ENCODE measurements around the gene CCDC88A.
"Not testable (repeated sequence)": the region's sequence is repeated elsewhere in the genome, so short reads cannot be mapped to it uniquely, and the experiment has no call there.

CCDC88A gene

DNA sequence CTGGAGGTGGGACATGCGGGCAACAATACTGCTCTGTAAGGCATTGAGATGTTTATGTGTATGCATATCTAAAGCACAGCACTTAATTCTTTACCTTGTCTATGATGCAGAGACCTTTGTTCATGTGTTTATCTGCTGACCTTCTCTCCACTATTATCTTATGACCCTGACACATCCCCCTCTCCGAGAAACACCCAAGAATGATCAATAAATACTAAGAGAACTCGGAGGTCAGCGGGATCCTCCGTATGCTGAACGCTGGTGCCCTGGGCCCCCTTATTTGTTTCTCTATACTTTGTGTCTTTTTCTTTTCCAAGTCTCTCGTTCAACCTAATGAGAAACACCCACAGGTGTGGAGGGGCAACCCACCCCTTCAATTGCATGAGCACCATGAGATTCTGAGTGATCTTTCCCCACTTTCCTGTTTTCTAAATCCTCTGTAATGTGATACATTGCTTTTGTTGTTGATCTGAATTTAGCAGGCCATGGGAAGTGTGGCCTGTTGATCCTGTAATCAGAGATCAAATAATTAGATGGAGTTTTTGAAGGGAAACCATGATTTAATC is 139.7 kb downstream of the CCDC88A start:
- not testable (repeated sequence) for H3K9me3 ChIP-seq (ENCODE audit: control insufficient read depth, insufficient read depth, low read length); H3K36me3 ChIP-seq (ENCODE audit: control insufficient read depth, insufficient read depth, low read length); H3K27me3 ChIP-seq (ENCODE audit: control insufficient read depth, insufficient read depth, low read length)
- peak overlapping the region; percentile 54 for H3K9ac ChIP-seq (ENCODE audit: low read depth, low read length)
- peaks cover 20% of the 10 kb centered on the region for H3K4me1 ChIP-seq (ENCODE audit: control insufficient read depth, insufficient read depth, low read length)
- peak overlapping the region; percentile 19 for H3K4me3 ChIP-seq (ENCODE audit: low read depth, low read length)

DNA sequence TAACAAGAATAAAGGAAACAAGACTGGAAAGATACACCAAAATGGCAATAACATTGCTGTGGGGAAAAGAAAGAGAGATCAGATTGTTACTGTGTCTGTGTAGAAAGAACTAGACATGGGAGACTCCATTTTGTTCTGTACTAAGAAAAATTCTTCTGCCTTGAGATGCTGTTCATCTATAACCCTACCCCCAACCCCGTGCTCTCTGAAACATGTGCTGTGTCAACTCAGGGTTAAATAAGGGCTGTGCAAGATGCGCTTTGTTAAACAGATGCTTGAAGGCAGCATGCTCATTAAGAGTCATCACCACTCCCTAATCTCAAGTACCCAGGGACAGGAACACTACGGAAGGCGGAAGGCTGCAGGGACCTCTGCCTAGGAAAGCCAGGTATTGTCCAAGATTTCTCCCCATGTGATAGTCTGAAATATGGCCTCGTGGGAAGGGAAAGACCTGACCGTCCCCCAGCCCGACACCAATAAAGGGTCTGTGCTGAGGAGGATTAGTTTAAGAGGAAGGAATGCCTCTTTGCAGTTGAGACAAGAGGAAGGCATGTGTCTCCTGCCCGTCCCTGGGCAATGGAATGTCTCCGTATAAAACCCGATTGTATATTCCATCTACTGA is 140.3 kb downstream of the CCDC88A start:
- not testable (repeated sequence) for H3K9me3 ChIP-seq (ENCODE audit: control insufficient read depth, insufficient read depth, low read length); H3K27me3 ChIP-seq (ENCODE audit: control insufficient read depth, insufficient read depth, low read length); H3K36me3 ChIP-seq (ENCODE audit: control insufficient read depth, insufficient read depth, low read length)
- peaks cover 20% of the 10 kb centered on the region for H3K4me1 ChIP-seq (ENCODE audit: control insufficient read depth, insufficient read depth, low read length)
- peak overlapping the region; percentile 32 for H3K4me3 ChIP-seq (ENCODE audit: low read depth, low read length)
- H3K9ac ChIP-seq (ENCODE audit: low read depth, low read length): peak overlapping the region; percentile 54

DNA sequence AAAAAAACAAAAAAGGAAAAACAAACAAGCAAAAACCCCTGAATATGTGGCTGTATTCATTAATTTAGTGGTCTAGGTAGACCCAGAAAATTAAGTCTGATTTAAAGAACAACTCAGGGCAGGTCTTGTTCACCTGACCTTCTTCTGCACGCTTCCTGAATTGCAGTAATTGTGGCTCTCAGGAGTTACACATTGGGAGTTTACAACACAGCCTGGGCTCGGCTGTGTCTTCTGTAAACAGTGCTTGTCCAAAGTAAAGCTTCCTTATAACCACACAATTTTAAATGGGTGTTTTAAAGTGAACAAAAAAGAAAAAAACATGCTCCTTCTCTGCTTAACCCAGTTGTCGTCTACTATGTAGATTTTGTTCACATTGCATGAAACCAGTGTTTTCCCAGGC is 142.3 kb downstream of the CCDC88A start:
- H3K36me3 ChIP-seq (ENCODE audit: control insufficient read depth, insufficient read depth, low read length): peaks cover 1% of the 10 kb centered on the region
- no peaks in the 10 kb centered on the region for H3K9me3 ChIP-seq (ENCODE audit: control insufficient read depth, insufficient read depth, low read length)
- no peak overlapping the region for H3K9ac ChIP-seq (ENCODE audit: low read depth, low read length)
- H3K27me3 ChIP-seq (ENCODE audit: control insufficient read depth, insufficient read depth, low read length): no peaks in the 10 kb centered on the region
- H3K4me3 ChIP-seq (ENCODE audit: low read depth, low read length): no peak overlapping the region
- H3K4me1 ChIP-seq (ENCODE audit: control insufficient read depth, insufficient read depth, low read length): peaks cover 14% of the 10 kb centered on the region

DNA sequence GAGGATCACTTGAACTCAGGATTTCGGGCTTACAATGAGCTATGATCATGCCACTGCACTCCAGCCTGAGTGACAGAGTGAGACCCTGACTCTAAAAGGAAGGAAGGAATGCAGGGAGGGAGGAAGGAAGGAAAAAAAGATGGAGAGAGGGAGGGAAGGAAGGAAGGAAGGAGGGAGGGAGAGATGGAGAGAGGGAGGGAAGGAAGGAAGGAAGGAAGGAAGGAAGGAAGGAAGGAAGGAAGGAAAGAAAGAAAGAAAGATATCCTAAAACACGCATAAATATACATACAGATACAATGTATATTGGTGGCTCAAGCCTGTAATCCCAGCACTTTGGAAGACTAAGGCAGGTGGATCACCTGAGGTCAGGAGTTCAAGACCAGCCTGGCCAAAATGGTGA is 145.3 kb downstream of the CCDC88A start:
- not testable (repeated sequence) for H3K4me3 ChIP-seq (ENCODE audit: low read depth, low read length); H3K27me3 ChIP-seq (ENCODE audit: control insufficient read depth, insufficient read depth, low read length); H3K36me3 ChIP-seq (ENCODE audit: control insufficient read depth, insufficient read depth, low read length); H3K9ac ChIP-seq (ENCODE audit: low read depth, low read length); H3K4me1 ChIP-seq (ENCODE audit: control insufficient read depth, insufficient read depth, low read length); H3K9me3 ChIP-seq (ENCODE audit: control insufficient read depth, insufficient read depth, low read length)

DNA sequence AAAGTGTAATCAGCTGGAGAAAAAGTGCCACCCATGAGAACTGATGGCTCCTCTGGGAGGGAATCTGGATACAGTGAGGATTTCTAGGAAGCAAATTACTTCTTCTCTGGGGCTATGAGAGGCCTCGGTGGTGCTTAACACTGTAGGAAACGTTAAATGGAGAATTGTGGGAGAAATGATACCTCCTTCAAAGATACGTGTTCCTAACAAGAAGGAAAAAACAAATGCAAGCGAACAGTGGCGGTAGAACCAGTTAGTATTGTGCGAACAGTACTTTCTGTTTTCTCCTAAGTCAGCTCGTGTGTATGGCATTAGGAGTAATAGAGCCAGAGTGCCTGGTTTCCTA is 150.0 kb downstream of the CCDC88A start:
- Histone ChIP-seq H3K4me3 (ENCODE audit: low read depth, low read length) (peak overlapping the region; percentile 88), H3K4me1 (ENCODE audit: control insufficient read depth, insufficient read depth, low read length) (no peaks in the 10 kb centered on the region), H3K36me3 (ENCODE audit: control insufficient read depth, insufficient read depth, low read length) (no peaks in the 10 kb centered on the region), H3K27me3 (ENCODE audit: control insufficient read depth, insufficient read depth, low read length) (no peaks in the 10 kb centered on the region), H3K9me3 (ENCODE audit: control insufficient read depth, insufficient read depth, low read length) (no peaks in the 10 kb centered on the region), H3K9ac (ENCODE audit: low read depth, low read length) (peak overlapping the region; percentile 57)

DNA sequence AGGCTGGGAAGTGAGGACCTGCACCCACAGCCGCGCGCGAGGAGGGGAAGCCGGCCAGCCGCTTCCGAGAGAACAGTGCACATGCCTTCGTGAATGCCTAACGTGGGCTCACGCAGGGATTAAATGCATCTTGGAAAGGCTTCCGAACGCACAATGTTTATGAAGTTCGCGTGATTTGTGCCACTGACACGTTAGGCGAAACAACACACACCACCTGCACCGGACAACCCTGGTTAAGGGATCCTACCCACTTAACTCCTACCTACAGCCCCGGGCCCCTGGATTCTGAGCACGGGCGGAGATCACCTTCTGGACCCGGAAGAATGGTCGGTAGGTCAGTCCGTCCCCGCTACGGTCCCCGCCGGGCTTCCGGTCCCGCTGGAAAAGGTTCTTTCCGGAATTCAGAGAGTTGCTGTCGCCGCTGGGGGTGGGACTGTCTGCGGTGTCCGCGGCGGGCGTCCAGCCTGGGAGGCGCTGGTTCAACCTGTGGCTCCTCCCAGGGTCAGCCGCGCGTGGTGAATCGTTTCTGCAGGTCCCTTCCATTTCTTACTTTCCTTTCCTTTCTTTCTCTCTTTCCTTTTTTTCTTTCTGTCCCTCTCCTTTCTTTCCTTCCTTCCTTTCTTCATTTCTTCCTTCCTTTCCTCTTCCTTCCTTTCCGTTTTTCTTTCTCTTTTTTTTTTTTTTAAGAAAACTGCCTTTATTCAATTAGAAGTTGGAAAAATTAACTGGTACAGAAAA is 150.6 kb downstream of the CCDC88A start, which contains the start of gene MTIF2:
Gene MTIF2, minus strand, starts transcription at position 325 of the 738 bp plus-strand sequence. CDS start 5,373 bp downstream, outside the sequence.
- no peaks in the 10 kb centered on the region for H3K27me3 ChIP-seq (ENCODE audit: control insufficient read depth, insufficient read depth, low read length)
- no peaks in the 10 kb centered on the region for H3K9me3 ChIP-seq (ENCODE audit: control insufficient read depth, insufficient read depth, low read length)
- H3K4me1 ChIP-seq (ENCODE audit: control insufficient read depth, insufficient read depth, low read length): no peaks in the 10 kb centered on the region
- H3K4me3 ChIP-seq (ENCODE audit: low read depth, low read length): peak within 1 kb of the TSS; percentile 88
- H3K9ac ChIP-seq (ENCODE audit: low read depth, low read length): peak within 1 kb of the TSS; percentile 82
- no peaks in the 10 kb centered on the region for H3K36me3 ChIP-seq (ENCODE audit: control insufficient read depth, insufficient read depth, low read length)

DNA sequence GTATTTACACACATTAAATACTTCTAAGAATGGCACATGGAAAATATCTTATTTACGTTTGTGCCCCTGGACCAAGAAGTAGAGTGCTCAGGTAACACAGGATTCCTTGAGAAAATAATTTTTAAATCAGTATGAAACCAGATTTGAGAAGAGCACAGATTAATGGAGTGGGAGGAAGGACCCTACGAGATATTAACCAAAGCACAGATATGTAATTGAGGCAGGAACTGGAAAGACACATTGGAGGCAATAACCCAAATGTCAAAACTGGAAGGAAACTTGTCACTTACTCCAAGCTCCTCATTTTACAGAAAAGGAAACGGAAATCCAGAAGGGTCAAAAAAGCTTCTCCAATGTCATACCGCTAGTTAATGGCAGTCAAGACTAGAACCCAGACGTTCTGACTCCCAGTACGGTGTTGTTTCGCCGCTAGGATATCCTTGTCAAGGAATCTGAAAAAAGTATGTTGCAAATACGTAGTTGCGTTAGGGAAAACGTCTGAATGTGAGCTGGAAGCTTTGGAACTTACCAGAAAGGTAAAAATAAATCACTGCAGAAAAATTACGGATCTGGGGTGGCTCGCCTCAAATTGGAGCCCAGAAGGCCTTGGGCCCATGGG is 151.3 kb downstream of the CCDC88A start:
- no peaks in the 10 kb centered on the region for H3K4me1 ChIP-seq (ENCODE audit: control insufficient read depth, insufficient read depth, low read length)
- H3K4me3 ChIP-seq (ENCODE audit: low read depth, low read length): peak overlapping the region; percentile 88
- peaks cover 3% of the 10 kb centered on the region for H3K36me3 ChIP-seq (ENCODE audit: control insufficient read depth, insufficient read depth, low read length)
- peak overlapping the region; percentile 82 for H3K9ac ChIP-seq (ENCODE audit: low read depth, low read length)
- no peaks in the 10 kb centered on the region for H3K27me3 ChIP-seq (ENCODE audit: control insufficient read depth, insufficient read depth, low read length)
- H3K9me3 ChIP-seq (ENCODE audit: control insufficient read depth, insufficient read depth, low read length): no peaks in the 10 kb centered on the region

DNA sequence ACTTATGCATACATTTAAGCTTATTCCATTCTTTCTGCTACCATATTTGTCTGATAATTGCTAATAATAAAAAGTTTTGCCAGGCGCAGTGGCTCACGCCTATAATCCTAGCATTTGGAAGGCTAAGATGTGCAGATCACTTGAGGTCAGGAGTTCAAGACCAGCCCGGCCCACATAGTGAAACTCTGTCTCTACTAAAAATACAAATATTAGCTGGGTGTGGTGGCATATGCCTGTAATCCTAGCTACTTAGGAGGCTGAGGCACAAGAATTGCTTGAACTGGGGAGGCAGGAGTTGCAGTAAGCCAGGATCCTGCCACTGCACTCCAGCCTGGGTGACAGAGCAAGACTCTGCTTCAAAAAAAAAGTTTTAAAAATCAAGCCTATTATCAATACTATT is 160.1 kb downstream of the CCDC88A start:
- not testable (repeated sequence) for H3K9ac ChIP-seq (ENCODE audit: low read depth, low read length); H3K4me3 ChIP-seq (ENCODE audit: low read depth, low read length); H3K4me1 ChIP-seq (ENCODE audit: control insufficient read depth, insufficient read depth, low read length); H3K9me3 ChIP-seq (ENCODE audit: control insufficient read depth, insufficient read depth, low read length); H3K27me3 ChIP-seq (ENCODE audit: control insufficient read depth, insufficient read depth, low read length)
- peaks cover 11% of the 10 kb centered on the region for H3K36me3 ChIP-seq (ENCODE audit: control insufficient read depth, insufficient read depth, low read length)

DNA sequence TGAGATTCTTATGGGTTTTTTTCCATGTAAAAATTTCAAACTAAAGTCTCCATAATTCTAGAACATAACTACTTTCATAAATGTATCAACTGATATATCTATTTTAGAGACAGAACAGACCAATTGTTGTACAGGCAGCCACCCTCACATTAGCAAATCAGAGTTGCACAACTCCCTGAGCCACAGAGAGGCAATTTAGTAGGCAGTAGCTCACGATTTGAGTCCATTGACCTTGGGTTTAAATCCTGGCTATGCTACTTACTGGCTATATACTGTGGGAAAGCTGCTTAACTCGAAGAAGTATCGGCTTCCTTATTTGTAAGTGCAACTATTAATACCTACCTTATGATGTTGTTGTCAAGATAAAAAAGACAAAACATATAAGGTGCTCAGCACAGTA is 166.8 kb downstream of the CCDC88A start:
- Histone ChIP-seq H3K27me3 (ENCODE audit: control insufficient read depth, insufficient read depth, low read length) (no peaks in the 10 kb centered on the region), H3K4me3 (ENCODE audit: low read depth, low read length) (no peak overlapping the region), H3K36me3 (ENCODE audit: control insufficient read depth, insufficient read depth, low read length) (peaks cover 2% of the 10 kb centered on the region), H3K4me1 (ENCODE audit: control insufficient read depth, insufficient read depth, low read length) (no peaks in the 10 kb centered on the region), H3K9ac (ENCODE audit: low read depth, low read length) (no peak overlapping the region), H3K9me3 (ENCODE audit: control insufficient read depth, insufficient read depth, low read length) (no peaks in the 10 kb centered on the region)

DNA sequence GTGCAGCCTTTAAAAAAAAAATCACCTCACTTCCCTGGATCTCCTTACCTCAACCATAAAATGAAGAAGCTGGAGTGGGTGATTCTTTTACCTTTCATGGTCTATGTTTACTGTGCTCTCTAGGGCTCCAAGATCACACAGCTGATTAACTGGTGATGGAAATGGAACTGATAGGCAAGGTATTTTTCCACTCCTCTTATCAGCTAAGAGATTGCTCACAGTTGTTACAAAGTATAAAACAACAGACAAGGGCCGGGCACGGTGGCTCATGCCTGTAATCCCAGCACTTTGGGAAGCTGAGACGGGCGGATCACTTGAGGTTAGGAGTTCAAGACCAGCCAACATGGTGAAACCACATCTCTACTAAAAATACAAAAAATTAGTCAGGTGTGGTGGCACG is 172.6 kb downstream of the CCDC88A start:
- Histone ChIP-seq H3K4me1 (ENCODE audit: control insufficient read depth, insufficient read depth, low read length) (no peaks in the 10 kb centered on the region), H3K4me3 (ENCODE audit: low read depth, low read length) (no peak overlapping the region), H3K9me3 (ENCODE audit: control insufficient read depth, insufficient read depth, low read length) (no peaks in the 10 kb centered on the region), H3K9ac (ENCODE audit: low read depth, low read length) (no peak overlapping the region), H3K27me3 (ENCODE audit: control insufficient read depth, insufficient read depth, low read length) (no peaks in the 10 kb centered on the region), H3K36me3 (ENCODE audit: control insufficient read depth, insufficient read depth, low read length) (peaks cover 2% of the 10 kb centered on the region)

DNA sequence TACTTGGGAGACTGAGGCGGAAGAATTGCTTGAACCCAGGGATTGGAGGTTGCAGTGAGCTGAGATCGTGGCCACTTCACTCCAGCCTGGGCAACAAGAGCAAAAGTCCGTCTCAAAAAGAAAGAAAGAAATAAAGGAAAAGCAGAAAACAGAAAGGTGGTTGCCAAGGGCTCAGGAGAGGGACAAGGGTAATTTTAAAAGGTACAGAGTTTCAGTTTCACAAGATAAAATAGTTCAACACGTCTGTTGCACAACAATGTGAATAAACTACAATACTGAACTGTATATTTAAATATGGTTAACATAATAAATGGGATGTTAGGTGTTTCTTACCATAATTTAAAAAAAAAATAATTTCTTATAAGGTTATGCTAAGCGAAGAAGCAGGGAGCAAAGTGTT is 174.2 kb downstream of the CCDC88A start:
- H3K4me1 ChIP-seq (ENCODE audit: control insufficient read depth, insufficient read depth, low read length): no peaks in the 10 kb centered on the region
- no peak overlapping the region for H3K4me3 ChIP-seq (ENCODE audit: low read depth, low read length)
- H3K36me3 ChIP-seq (ENCODE audit: control insufficient read depth, insufficient read depth, low read length): peaks cover 2% of the 10 kb centered on the region
- no peak overlapping the region for H3K9ac ChIP-seq (ENCODE audit: low read depth, low read length)
- H3K9me3 ChIP-seq (ENCODE audit: control insufficient read depth, insufficient read depth, low read length): no peaks in the 10 kb centered on the region
- H3K27me3 ChIP-seq (ENCODE audit: control insufficient read depth, insufficient read depth, low read length): no peaks in the 10 kb centered on the region

DNA sequence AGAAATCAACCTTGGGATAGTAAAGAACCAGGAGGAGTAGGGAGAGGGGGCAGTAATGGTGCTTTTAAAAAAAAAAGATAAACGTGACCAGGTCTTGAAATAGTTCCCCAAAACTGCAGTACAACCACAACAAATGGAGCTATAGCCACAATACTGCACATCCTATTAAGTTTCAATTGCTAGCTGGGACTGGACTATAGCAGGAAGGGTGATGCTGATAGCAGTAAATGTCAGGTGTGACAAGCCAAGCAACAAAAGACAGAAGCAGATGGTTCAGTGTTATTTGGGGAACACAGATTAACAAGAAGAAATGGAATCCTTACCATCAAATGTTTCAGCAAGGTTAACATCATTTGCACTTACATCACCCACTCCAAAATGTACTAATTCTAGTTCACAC is 177.0 kb downstream of the CCDC88A start:
- Histone ChIP-seq H3K4me3 (ENCODE audit: low read depth, low read length) (no peak overlapping the region), H3K27me3 (ENCODE audit: control insufficient read depth, insufficient read depth, low read length) (no peaks in the 10 kb centered on the region), H3K9ac (ENCODE audit: low read depth, low read length) (no peak overlapping the region), H3K9me3 (ENCODE audit: control insufficient read depth, insufficient read depth, low read length) (no peaks in the 10 kb centered on the region), H3K4me1 (ENCODE audit: control insufficient read depth, insufficient read depth, low read length) (no peaks in the 10 kb centered on the region), H3K36me3 (ENCODE audit: control insufficient read depth, insufficient read depth, low read length) (no peaks in the 10 kb centered on the region)

Data from iPS-15b (cell line).